Fibroblast of skin of right biceps (primary cell): ENCODE data around the gene CBX4.

Source experiments
- DNase-seq: peaks from one replicate; pipeline ENCODE4 v3.0.0-alpha.2; 2013

CBX4 gene

DNA sequence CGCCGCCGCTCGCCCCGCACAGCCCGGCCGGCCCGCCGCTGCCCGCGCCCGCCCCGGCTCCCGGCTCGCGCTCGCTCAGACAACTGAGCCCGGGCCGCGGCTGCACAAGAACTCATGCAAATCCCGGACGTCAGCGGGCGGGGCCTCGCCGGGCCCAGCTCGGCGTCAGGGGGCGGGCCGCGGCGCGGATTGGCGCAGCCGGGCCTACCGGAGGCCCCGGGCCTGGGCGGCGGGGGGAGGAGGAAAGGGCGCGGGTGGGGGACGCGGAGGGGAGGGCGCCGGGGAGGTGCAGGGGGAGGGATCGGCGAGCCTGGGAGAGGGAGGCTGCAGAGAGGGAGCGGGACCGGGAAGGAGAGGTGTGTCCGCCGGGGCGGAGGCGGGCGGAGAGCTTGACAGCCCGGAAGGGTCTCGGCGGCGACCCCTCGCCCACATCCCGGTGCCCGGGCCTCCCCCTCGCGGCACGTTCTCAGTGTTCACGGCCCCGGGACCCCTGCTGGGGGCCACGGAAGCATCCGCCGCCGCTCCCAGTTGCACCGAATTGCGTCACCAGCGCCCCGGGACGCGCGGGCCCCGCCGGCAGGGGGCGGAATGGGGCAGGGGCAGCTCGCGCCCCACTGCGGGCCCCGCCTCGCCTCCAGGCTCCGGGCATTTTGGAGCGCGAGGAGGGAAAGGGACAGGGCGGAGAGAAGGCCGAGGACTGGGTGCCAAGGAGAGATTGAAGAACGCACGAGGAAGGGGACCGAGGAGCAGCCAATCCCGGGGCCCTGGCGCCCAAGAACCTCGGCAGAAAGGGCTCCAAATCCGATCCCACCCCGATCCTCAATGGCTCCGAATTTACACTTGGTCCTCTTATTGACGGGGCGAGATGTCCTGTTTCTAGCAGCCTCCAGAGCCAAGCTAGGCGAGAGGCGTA is at the start of gene CBX4:
Gene CBX4 (minus strand): TSS at position 85 of the 913 bp plus-strand sequence. CDS start 189 bp downstream, outside the sequence.
- DNase-seq: peak; percentile 95

DNA sequence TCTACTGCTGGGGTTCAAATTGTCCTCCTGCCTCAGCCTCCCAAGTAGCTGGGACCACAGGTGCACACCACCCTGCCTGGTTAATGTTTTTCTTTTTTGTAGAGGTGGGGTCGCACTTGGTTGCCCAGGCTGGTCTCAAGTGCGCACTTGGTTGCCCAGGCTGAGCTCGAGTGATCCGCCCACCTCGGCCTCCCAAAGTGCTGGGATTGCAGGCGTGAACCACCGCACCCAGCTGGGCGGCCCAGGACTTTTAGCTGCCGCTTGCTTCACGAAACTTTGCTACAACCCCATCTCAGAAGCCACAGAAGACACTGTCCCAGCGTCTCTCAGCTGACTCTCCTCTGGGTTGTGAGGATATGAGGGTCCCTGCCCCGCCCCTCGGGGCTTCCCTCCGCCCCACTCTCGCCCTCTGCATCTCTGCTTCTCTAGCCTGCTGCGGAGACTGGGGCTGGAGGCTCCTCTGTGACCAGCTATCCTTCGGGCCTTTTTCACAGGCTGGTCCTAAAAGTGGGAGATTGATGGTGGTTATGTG is 48.8 kb upstream of the CBX4 start:
- DNase-seq: no peak

DNA sequence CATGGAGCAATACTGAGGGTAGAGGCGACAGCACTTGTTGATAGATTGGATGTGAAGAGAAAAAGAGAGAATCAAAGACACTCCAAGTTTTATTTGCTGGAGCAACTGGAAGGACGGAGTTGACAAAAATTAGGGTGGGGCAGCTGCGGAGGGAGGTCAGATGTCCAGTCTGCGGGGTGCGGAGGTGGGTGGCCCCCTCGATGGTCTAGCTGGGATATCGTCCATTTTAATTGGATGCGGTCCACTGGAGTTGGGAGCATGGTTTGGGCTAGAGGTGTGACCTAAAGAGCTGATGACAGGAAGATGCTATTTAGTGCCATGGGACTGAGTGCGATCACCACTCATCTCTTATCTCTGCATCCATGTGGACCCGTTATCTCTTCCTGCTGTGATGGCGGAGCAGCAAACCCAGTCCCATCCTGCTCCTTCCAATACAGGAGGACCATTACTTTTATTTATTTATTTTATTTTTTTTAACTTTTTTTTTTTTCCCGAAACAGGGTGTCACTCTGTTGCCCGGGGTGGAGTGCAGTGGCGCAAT is 48.3 kb upstream of the CBX4 start:
- no peak for DNase-seq

DNA sequence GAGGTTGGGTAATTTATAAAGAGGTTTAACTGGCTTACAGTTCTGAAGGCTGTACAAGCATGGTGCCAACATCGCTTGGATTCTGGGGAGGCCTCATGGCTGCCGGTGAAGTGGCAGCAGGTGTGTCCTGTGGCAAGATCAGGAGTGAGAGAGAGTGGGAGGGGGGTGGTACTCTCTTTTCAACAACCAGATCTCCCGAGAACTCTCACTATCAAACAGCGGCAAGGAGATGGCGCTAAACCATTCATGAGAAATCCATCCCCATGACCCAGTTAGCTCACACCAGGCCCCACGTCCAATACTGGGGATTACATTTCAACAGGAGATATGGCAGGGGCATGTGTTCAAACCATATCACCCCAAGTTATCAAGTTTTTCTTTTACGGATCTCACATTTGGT is 44.0 kb upstream of the CBX4 start:
- no peak for DNase-seq

DNA sequence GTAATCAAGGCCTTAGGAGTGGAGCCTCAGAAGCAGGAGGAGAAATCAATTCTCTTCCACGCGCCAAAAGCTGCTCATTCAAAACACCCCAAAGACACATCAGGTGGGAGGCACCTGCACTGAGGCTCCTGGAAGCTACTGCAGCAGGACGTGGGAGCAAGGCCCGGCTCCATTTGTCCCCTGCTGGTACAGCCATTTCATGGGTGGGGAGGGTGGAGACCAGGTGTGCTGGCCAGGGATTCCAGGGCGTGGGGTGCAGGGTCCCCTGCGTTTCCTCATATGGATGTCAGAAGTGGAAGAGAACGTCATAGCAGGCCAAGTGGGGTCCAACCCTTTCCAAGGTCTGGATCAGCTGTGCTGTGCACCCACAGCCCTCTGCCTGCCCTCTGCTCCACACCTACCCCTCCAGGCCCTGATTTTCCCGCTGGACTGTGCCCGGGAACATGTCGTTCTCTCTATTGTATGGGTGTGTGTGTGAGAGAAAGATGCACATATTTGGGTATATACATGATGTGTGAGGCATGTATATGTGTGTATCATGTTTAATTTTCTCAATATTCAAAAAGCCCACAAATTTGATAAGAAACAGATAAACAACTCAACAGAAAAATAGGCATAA is 39.2 kb upstream of the CBX4 start:
- no peak for DNase-seq

DNA sequence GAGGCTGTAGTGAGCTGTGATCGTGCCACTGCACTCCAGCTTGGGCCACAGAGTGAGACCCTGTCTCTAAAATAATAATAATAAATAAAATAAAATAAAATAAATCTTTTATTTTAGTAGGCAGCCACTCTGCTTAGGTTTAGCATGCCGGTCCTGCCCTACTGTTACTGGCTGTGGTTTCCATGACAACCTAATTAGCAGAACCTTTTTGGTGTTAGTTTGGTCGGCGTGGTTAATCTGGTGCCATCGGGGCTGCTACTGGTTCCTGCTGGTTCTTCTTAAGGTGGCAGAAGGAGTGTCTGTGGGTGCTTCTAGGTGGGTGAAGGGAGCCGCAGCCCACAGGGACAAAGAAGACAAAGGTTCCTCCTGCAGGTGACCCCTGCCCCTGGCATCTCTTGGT is 37.8 kb upstream of the CBX4 start:
- DNase-seq: no peak

DNA sequence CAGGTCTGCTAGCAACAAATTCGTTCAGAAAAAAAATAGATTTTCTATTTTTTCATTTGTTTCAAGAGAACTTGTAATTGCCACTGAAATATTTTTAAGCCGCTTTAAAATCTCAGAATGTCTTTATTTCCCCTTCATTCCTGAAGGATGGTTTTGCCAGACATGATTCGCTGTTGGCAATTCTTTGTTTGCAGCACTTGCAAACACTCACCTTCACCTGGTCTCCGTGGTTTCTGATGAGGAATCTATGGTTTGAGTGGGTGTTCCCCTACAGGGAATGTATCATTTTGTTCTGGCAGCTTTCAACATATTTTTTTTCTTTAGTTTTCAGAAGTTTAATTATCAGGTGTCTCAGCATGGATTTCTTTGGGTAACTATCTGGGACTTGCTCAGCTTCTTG is 36.3 kb upstream of the CBX4 start:
- DNase-seq: no peak

DNA sequence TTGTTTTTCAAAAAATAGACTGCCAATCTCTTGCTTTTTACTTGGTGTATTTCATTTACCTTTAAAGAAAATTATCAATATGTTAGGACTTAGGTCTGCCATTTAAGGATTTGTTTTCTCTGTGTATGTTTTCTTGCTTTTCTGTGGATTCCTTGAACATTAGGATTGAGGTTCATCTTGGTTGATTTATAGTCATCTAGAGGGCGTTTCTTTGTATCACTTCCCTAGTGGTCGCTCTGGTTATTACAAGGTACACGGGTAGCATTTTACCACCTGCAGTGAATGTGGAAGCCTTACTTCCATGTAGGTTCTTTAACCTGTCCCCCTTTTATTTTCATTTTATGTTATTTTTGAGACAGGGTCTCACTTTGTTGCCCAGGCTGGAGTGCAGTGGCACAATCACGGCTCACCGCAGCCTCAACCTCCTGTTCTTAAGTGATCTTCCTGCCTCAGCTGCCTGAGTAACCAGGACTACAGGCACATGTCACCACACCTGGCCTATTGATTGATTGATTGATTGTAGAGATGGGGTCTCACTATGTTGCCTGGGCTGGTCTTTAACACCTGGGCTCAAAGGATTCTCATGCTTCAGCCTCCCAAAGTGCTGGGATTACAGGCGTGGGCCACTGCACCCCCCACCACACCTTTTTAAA is 35.2 kb upstream of the CBX4 start:
- peak; percentile 16 for DNase-seq

DNA sequence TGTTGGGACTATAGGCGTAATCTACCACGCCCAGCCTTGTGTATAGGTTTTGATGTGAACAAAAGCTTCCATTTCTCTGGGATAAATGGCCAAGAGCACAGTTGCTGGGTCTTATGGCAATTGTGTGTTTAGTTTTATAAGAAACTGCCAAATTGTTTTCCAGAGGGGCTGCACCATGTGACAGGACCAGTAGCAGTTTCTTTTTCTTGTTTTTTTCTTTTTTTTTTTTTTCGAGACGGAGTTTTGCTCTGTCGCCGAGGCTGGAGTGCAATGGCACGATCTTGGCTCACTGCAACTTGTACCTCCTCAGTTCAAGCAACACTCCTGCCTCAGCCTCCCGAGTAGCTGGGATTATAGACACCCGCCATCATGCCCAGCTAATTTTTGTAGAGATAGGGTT is 34.3 kb upstream of the CBX4 start:
- DNase-seq: no peak

DNA sequence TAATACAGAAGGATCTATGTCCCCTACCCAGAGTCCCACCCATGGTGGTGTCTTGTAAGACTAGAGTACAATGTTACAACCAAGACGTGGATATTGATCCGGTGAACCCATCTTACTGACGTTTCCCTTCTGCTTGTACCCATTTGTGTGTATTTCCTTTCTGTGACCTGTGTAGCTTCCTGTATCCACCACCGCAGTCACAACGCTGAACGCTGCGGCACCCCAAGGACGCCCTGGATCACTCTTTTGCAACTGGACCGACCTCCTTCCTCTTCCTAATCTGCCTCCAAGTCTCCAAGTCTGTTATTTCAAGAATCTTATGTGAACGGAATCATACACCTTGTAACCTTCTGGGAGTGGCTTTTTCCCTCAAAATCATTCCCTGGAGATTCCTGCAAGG is 33.5 kb upstream of the CBX4 start:
- no peak for DNase-seq

DNA sequence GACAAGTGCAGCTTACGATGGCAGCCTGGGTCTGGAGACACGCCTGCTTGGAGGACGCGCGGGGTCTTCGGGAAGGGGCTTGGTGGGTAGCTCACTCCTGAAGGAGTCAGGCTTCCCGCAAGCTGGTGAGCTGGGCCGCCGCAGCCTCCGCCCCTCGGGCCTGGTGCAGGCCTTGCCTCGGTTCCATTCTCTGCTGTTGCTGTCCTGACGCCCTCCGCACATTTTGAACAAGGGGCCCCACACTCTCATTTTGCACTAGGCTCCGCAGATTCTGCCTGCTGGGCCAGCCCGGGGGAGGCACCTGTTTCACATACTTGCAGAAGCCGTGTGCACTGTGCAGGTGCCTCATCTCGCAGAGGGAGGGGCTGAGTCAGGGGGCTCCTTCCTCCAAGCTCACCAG is 31.9 kb upstream of the CBX4 start:
- DNase-seq: no peak

DNA sequence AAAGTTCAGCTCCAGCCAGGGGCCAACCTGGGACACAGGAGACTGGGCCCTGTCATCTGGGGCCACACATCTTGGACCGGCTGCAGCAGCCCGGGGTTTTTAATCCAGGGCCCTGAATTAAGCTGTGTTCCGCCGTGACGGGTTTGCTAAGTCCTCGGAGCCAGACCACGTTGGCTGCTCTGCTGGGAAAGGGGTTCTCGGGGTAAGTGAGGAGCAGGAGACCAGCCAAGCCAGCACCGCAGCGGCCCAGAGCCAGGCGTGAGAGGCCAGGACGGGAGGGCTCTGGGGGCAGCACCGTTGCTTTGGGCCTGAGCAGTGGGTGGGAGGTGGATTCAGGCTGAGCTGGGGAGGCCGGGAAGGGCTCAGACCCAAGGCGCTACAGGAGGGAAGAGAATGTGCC is 31.3 kb upstream of the CBX4 start:
- no peak for DNase-seq

DNA sequence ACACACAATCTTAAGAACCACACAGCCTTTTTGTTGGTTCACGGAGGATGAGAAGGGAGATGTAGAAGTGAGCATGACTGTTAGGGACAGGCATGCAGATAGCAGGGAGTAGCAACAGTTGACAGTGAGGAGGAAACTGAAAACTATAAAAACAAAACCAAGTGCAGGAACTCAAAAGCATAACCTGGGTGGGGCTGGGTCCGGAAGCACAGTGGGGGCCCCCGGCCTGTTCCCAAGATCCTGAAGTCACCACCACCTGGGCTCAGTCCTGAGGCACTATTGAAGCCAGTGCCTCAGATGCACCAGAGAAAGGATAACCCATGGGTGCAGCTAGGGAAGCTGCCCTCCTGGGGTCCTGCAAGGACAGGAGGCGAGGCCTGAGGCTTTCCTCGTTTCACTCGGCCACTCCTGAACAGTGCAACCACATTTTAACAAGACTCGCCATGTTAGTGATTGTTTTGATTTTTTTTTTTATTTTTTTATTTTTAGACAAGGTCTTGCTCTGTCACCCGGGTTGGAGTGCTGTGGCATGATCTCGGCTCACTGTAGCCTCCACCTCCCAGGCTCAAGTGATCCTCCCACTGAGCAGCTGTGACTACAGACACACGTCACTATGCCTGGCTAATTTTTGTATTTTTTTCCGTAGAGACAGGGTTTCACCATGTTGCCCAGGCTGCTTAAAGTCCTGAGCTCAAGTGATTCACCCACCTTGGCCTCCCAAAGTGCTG is 27.7 kb upstream of the CBX4 start:
- peak; percentile 14 for DNase-seq

DNA sequence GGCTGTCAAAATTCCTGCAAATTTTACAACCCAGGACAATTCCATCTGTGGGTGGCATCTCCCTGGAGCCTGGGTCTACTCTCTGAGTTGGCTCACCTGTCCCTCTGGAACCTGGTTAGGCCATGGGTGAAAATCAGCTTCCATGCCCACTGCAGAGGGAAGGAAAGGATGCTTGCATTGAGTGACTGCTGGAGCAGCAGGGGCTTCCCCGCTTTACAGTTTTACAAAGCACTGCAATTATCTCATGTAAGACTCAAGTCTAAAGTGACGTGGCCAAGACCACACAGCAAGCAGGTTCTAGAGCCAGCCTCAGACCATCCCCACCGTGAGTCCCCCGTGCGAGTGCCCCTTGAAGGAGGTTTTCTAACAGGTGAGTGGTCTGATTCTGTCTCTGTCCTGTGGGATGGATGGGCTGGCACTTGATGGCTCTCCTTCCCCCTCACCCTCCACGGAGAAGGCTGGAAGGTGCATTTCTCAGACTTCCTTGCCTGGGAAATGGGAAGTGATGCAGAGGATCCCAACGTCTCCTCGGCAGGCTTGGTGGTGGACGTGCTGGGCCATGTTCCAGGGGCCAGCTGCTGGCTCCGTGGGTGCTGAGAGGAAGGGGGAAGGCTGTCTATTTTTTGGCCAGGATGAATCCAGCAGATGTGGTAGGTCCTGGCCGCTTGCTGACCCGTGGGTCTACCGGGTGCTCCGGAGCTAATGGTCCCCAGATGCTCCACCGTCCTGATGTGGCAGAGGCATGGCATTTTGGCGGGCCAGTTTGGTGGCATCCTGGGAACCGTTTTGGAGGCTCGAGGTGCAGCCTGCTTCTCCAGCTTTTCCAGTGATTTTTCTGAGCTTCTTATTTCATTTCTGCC is 26.3 kb upstream of the CBX4 start:
- DNase-seq: no peak

DNA sequence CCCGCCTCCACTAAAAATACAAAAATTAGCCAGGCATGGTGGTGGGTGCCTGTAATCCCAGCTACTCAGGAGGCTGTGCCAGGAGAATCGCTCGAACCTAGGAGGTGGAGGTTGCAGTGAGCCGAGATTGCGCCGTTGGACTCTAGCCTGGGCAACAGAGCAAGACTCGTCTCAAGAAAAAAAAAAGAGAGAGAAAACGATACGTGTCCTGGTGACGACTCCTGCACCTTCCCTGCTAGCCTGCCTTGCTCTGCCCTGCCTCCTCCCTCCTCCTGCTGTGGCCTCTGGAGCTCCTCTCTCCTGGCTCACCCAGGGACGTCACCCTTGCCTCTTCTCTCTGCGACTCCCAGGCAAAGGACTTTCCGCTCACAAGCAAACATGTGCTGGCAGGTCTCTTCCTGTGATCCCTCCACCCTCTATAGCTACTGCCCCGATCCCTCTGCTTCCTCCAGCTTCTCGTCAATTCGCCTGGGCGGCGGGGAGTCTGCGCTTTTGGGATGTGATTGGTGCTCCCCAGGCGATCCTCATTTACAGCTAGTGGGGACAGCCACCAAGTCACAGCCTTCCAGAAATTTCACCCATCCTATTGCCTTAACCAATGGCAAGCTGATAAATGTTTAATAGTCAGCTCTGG is 25.5 kb upstream of the CBX4 start:
- no peak for DNase-seq

DNA sequence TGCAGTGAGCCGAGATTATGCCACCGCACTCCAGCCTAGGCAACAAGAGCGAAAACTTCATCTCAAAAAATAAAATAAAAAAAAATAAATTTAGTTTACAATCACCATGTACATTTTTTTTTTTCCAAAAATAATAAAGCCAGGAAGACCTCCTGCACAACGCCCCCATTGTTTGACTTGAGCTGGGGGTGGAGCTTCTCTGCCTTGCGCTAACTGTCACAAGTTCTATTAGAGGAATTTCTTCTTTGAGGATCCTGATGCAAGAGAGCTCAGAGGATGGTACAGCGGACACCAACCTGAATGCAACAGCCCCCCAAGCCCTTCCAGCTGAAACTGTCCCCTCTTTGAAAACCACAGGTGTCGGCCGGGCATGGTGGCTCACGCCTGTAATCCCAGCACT is 24.9 kb upstream of the CBX4 start:
- DNase-seq: no peak

DNA sequence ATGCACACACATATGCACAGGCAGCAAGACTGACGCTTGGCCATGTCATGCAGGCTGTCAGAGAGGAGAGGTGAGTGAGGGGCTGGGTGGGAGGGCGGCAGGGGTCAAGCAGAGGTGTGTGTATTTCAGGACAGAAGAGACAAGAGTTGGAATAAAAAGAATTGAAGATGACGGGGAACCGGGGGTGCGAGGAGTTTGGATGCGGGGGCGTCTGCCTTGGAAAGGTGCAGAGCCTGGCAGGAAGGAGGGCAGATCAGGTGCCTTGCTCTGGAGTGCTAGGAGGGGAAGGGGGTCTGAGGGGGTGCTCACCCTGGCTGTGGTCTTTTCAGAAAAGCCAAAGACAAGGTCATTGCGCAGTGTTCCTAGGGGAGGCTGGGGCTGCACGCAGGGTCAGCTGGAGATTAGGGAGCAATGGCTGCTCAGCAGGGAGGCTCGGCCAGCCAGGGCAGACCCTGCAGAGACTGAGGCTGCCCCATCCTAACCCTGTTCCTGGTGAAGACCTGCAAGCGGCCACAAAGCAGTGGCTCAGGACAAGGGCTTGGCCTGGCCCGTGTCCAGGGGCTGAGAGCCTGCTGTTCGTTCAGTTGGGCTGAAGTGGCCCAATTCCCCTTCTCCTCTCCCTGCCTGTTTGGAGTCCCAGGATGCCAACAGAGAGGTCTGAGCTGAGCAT is 23.7 kb upstream of the CBX4 start:
- no peak for DNase-seq

DNA sequence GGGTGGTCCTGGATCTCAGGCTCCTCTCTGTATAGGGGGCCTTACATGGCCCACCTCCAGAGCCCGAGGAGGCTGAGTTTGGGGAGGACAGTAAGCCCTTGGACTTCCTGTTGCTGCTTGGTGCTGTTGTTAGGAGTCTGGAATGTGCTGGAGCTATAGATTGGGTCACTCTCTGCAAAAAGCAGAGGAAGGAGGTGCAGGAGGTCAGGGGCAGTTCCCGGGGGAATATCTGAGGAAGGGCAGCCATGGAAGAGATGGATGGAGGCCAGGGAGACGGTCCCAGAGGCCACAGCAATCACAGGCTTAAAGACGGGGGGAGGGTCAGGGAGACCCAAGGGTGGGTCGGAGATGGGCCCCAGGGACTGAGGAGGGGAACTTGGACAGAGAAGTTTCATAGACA is 23.0 kb upstream of the CBX4 start:
- no peak for DNase-seq

DNA sequence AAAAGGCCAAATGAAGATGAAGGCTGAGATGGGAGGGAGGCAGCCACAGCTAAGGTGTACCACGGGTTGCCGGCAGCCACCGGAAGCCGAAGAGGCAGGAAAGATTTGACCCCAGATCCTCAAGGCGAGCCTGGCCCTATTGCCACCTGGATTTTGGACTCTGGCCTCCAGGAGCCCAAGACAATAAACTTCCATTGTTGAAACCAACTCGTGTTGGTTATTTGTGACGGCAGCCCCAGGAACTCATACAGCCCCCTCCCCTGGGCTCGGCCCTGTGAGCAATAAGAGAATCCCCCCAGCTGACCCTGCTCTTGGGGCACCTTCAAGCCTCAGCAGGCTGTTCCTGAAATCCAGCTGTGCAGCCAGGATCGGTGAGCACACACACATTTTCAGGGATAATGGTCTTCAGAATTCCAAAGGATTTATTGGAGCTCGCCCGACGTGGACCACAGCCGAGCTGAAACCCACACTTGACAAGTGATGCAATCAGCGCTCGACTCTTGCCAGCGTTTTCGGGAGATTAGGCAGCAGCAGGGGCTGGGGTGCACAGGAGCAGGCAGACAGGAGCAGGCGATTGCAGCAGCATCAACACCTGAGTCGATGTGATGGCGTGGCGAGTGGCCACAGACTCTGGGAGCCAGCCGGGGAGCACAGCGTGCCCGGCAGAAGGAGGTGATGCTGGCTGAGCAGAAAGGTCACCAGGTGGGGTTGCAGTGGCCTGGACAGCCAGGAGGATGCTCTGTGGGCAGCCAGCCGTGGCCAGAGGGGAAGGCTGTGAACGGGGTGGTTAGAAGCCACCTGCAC is 22.4 kb upstream of the CBX4 start:
- DNase-seq: no peak
